Colon (tissue), 2 donors: ENCODE measurements around the gene PTPN18.

Source experiments
- FAIRE-seq: peaks from 2 replicates; lab custom pipeline; 2012; peaks lifted over from hg19 to GRCh38; lab: Jason Lieb, UNC
- donor health status: control.
- donor health status: control.

Gene PTPN18

DNA sequence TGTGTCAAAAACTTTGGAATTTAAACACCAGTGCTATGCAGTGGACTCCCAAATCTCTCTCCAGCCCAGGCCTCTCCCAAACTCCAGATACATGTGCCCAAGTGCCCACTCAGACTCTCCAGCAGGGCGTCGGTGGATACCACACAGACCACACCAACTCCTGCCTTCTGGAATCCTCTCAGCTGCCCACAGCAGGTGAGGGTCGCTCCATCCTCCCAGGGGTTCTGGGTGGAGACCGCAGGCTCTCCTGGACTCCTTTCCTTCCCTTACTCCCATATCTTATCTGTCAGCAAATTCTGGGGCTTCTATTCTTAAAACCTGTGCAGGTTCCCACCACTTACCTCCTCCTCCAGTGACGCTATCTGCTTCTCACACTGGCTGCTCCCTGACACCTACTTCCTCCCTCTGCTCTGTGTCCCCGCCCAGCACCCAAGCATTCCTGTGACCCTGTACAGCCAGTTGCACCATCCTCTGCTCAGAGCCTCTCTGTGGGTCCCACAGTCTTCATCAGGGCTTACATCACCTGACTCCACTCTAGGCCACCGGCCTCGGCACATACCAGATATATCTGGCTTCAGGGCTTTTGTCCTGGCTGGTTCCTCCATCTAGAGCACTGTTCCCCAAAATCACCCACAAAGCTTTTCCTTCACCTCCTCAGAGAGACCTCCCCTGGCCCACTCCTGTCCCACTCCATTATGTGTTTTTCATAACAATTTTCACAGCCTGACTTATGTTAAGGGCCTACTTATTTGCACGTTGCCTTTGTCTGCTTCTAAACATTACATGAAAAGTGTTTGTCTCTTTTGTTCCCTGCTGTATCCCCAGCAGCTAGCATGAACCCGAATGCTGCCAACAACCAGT is 15.7 kb upstream of the PTPN18 start:
- no peak for FAIRE-seq

DNA sequence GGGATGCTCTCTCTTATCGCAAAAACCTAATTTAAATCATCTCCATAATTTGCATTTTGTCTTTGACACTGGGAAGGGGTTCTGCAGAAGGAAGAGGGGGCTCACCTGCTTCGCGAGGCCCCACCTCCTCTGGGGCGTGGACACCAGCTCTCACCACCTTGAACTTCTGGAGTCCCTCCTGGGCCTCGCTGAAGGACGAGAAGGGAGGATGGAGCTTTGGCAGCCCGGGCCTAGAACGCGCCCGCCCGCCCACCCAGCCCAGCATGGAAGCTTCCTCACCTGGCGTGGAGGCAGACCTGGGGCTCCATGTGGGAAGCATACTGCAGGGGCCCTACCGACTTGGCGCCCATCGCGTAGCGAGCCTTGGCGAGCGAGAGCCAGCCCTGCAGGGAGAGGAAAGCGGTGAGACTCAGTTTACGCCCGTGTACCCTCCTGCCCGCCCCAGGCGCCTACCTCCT is 14.3 kb upstream of the PTPN18 start:
- FAIRE-seq = no peak

DNA sequence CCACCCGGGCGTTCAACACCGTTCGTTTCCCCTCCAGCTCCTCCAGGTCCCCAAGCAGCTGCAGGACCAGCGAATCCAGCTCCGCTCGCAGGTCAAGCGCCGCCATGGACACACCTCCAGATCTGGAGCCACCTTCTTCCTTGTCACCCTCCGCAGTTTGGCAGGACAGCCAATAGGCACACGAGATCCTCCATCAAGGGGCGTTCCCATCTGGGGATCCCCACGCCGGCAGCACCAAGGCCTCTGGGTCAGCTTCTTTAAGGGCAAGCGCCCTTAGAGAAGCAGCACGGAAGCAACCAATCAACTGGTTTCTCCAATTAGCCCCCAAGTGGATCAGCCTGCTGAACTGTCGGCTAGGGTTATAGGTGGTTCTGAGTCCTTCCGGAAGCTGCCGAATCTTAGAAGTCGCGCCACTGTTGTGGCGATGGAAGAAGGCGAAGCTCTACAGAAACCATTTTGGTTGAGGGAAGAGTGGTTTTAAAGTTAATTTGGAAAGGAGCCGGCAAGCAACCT is 13.8 kb upstream of the PTPN18 start:
- FAIRE-seq = no peak

DNA sequence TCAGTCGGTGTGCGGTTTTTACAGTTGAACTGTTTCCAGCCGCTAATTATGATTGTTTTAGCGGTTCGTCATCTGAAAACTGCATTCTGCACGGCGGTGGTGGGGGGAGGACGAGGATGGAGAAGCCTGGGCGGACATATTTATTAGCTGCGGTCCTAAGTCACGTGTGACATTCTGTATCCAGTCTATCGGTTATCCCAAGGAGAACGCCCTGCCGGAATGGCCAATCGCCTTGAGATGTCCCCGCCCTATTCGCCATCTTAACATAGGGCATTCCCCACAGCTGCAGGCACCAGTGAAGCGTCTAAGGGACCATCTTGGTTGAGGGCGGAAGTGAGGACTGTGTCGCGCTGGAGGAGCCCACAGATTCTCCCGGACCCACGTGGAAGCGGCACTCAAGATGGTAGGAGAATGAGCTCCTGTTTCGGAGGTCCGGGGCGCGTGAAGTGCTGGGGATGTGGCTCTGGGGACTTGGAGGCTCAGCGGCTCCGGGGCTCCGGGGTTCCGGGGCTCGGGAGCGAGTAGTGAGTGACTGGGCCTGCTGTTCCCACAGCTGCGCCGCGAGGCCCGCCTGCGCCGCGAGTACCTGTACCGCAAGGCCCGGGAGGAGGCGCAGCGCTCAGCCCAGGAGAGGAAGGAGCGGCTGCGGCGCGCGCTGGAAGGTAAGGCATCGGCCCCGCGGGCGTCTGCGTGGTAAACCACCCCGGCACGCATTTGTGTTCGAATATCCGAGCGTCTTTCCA is 13.2 kb upstream of the PTPN18 start, which contains the start of gene IMP4:
IMP4 (plus strand) TSS at position 365 of the 743 bp plus-strand sequence; CDS start at position 401, 36 bp downstream.
- FAIRE-seq = peak; percentile 66

DNA sequence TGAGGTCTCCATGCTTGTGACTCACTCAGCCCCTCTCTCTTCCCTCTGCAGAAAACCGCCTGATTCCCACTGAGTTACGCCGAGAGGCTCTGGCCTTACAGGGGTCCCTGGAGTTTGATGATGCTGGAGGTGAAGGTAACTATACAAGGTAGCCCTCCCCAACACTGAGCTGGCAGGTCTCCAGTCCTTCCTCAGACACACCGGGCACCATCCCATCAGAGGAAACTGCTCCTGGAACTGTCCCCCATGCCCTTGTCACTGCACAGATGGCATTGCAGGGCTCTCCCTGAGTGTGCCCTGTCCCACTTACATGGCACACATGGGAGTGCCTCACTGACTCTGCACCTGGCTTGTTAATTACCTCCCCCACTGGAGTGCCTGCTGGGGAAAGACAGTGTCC is 11.3 kb upstream of the PTPN18 start:
- FAIRE-seq = no peak

DNA sequence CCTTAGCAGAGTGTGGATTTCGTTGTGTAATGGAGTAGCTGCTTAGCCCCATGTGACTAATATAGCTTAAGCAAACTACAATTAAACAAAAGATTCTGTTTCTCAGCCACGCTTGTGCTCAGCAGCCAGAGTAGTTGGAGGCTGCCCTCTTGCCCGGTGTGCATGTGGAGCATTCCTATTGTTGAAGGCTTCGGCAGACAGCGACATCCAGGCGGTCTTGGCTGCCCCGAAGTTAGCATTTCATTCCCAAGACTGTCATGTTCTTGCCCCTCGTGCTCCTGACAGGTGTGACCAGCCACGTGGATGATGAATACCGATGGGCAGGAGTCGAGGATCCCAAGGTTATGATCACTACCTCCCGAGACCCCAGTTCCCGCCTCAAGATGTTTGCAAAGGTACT is 10.8 kb upstream of the PTPN18 start:
- no peak for FAIRE-seq

DNA sequence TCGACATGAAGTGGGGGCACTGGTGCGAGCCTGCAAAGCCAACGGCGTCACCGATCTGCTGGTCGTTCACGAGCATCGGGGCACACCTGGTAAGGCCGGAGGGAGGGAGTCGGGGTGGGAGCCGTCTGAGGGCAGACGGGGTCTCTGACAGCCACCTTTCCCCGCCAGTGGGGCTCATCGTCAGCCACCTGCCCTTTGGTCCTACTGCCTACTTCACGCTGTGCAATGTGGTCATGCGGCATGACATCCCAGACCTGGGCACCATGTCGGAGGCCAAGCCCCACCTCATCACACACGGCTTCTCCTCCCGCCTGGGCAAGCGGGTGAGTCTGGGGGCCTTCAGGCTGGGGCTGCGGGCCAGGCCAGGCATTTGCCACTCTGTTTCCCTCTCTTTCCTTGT is 10.2 kb upstream of the PTPN18 start:
- no peak for FAIRE-seq

DNA sequence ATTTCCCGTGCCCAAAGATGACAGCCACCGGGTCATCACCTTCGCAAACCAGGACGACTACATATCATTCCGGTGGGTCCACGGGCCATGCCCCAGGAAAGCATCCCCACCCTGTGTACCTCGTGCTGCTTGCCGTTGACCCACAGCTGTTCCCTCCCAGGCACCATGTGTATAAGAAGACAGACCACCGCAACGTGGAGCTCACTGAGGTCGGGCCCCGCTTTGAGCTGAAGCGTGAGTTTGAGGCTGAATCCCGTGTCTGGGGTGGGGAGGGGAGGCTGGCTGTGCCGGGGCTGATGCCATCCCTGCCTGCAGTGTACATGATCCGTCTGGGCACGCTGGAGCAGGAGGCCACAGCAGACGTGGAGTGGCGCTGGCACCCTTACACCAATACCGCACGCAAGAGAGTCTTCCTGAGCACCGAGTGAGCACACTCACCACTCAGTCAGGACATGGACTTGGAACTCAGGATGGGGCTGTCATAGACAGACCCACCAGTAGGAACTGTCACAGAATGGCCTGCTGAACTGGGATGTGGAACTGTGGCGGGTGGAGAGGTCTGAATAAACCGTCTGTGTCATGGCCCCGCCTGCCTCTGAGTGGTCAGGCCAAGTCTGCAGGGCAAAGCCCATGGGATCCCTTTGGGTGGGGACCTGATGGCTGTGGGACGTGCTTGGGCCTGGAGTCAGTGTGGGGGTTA is 9.7 kb upstream of the PTPN18 start:
- no peak for FAIRE-seq

DNA sequence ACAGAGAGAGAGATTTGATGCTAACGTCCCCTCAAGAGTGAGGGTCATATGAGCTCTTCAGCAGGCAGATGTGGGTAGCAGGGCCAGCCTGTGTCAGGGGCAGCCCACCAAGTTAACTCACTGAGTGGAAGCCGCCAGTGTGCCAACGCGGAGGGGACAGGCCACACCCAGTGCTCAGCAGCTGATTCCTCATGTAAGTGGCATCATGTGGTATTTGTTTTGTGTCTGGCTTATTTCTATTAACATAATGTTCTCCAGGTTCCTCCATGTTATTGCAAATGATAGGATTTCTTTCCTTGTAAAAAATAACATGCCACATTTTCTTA is 9.2 kb upstream of the PTPN18 start:
- no peak for FAIRE-seq

DNA sequence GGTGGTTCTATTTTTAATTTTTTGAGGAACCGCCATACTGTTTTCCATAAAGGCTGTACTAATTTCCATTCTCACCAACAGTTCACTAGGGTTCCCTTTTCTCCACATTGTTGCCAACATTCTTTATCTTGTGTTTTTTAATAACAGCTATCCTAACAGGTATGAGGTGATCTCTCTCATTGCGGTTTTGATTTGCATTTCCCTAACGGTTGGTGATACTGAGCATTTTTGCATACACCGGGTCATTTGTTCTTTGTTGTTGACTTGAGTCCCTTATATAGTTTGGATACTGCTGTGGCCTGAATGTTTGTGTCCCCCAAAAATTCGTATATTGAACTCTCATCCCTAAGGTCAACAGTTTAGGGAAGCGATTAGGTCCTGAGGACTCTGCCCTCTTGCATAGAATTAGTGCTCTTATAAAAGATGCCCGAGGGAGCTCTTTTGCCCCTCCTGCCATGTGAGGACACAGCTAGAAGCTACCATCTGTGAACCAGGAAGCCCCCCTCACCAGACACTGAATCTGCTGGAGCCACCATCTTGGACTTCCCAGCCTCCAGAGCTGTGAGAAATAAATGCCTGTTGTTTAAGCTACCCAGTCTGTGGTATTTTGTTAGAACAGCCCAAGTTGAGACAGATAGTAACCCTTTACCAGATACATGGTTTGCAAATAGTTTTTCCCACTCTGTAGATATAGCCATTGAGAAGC is 8.5 kb upstream of the PTPN18 start:
- FAIRE-seq = no peak

DNA sequence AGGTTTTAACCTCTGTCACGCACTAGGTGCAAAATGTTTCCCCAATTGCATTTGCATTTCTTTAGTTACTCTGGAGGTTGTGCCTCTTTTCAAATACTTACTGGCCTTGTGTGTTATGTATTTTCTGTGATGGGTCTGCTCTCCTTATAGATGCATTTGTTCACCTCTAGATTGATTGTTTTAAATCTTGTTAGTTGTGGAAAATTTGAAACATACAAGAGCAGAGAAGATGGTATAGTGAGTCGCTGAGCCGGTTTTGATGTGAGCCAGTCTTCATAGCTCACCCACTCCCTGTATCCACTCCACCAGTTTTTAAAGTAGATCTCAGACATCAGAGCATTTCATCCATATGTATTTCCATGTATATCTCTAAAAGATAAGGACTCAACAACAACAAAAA is 6.7 kb upstream of the PTPN18 start:
- FAIRE-seq = no peak

DNA sequence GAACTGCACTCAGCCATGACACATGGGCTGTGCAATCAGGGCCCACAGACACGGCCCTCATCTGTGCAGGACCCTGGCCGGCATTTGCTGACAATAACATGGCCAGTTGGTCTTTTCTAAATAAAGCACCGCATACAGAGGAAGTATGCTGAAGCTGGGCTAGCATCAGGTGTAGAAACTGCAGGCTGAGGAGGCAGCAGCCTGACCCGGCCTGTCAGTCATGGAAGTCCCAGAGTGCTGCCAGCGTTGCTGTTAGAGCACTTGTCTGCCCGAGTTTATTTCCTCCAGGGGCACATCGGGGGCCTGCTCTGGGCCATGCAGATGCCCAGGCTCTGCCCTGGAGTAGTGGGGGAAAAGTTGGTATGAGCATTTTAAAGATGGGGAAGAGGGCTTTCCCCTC is 4.1 kb upstream of the PTPN18 start:
- FAIRE-seq = no peak

DNA sequence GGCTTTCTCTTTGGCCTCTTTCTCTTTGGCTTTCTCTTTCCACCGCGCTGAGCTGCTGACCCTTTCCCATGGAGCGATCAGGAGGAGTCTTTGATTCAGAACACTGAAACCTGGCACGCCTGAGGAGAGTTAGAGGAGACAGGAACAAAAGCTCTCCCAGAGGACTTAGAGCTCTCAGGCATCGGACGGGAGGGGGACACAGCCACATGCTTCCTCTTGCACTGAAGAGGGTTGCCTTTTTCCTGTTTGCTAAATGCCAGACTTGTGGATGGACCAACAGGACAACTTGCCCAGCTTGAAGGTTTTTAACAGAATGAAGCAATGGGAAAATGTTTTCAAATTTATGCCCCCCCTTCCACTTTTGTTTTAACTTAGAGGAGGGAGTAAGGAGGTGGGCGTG is 3.6 kb upstream of the PTPN18 start:
- no peak for FAIRE-seq

DNA sequence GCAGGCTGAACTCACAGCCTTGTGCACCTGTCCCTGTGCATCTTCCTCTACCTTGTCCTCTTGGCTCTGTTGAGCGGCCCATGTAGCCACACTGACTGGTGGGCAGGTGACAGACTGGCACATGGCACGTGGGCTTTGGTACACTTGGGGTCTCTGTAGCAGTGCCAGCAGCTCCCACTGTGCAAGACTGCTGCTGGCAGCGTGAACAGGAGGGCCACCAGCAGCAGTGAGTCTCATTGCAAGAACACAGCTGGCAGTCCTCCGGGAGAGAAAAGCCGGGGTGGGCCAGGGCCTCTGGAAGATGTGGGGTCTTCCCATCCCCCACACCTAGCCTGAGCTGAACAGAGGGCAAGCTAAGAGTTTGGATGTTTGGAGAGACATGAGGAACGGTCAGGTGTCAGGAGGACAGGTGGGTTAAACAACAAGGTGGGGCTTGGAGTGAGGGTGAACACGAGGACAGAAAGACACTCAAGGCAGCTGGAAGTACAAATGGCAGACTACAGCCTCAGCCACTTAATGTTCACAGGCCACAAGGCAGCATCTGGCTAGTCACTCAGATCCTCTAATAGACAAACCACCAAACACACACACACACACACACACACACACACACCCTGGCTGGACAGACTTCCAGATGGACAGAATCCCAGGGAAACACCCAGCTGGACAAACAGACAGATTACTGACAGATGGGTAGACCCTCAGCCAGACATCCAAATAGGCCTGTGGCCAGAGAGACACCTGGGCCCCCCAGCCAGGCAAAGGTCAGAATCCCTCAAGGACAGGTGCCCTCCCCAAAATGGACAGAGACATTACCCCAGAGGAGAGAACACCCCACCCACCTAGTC is 2.3 kb upstream of the PTPN18 start:
- no peak for FAIRE-seq

DNA sequence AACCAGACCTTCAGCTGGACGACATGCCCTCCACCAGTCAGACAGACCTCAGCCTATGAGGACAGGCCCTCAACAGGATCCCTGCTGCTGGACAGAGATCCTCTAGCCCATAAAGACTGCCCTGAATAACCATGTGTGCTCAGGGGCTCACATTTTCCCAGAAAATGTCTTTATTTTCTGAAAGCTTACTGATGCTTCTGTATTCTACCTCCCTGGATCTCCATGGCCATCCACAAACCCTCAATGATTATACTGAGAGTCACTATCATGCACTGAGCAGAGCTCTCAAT is 1.8 kb upstream of the PTPN18 start:
- no peak for FAIRE-seq

DNA sequence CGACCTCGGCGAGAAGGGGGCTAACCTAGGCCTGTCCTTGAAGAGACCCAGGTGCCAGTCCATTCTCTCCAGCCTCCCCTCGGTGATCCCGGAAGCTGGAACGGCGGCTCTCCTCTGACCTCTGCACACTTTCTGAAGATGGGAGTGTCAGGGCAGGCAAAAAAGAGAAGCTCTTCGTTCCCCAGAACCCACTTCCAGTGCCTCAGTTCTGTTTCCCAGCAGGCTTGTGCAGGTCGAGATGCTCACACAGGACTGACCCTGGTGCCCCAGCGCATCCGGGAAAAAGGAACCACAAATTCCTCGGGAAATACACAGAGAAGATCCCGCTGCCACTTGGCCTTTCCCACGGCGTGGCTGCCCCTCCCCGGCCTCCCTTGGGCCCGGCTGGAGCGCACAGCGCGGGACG is 681 bp upstream of the PTPN18 start:
- FAIRE-seq = no peak

DNA sequence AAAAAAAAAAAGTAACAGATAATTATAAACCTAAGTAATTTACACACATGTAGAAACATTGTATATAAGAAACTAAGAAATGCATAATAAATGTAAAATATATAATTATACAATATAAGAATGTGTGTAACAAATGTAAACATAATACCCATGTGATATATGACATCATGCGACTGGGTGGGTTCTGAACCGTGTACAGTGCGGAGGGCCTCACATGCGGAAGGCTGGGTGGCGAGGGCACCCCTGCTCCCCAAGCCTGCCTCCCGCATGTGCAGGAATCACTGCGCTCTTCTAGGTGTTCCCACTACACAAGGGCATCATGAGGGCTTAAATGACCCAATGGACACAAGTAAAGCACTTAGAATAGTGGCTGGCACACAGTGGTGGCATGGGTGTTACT is 2.0 kb downstream of the PTPN18 start:
- FAIRE-seq = no peak

DNA sequence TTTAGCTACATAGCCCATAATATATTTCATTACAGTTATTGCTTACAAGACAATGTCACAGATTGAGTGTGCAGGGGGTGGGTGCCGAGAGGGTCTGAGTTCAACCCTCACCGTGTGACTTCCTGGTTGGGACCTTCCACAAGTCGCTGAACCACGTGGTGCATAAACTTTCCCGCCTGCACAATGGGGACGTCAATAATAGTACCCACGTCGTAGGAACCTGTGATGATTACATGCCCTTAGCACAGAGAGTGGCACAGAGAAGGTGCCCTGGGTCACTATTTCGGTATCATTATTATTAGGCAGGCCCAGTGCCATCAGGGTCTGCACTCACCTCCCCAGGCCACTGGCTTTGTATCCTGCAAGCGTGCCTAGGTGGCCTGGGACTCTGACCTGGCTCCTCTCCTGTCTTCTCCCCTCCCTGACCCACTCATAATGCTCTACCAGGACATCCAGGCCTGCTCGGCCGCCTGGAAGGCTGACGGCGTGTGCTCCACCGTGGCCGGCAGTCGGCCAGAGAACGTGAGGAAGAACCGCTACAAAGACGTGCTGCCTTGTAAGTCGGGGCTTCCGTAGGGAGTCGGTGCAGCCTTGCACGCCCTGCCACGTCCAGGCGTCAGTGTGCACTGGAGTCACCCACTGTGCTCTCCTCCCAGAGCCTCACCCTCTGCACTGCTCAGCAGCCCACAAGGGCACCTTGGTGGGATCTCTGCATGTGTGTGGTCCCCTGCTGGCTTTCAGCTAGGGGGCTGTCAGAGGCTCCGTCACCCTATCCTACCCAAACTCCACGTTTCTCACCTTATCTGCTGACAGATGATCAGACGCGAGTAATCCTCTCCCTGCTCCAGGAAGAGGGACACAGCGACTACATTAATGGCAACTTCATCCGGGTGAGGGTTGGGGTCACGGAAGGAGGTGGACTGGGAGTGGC is 2.8 kb downstream of the PTPN18 start:
- no peak for FAIRE-seq

DNA sequence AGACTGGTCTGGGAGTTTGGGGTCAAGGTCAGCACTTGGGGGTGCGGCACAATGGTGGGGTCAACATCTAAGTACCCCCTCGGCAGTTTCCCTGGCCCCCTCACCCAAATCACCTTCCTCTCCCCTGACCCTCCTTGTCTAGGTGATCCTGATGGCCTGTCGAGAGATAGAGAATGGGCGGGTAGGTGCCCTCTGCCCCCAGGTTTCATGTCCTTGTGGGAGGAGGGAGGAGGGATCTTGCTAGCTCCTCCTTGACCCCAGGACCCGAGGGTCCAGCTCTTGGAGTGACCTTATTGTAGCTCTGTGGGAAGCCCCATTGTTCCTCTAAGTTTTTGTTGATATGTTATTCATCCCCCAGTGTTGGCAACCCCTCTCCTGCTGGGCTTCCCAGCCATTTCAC is 3.6 kb downstream of the PTPN18 start:
- FAIRE-seq = no peak

DNA sequence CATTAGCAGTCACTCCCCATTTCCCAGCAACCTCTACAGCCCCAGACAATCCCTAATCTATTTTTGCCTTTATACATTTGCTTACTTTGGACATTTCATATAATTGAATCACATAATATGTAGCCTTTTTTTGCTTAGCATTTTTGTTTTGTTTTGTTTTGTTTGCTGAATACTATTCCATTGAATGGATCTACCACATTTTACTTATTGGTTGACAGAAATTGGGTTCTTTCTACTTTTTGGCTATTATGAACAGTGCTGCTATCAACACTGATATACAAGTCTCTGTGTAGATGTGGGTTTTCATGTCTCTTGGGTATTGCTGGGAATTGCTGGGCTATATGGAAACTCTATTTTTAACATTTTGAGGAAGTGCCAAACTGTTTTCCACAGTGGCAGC is 7.6 kb downstream of the PTPN18 start:
- no peak for FAIRE-seq
